Measurements from ENCODE around the gene AOPEP. TPM values are rescaled to one million over a fixed set of nuclear protein-coding genes. Genes with fewer than 3 reads are reported as not detected.

Gene AOPEP
- total RNA-seq, 1 experiment from 2014 or later = 14.4 TPM

Small RNAs within 50 kb of the gene (microRNA-seq; reads per million reads assigned to microRNA genes)
- gene MIR2278 (ENCODE audit: borderline number of aligned reads) (8.4 reads per million, percentile 23 among the genes with 10 or more reads in this experiment), gene MIR23B (ENCODE audit: borderline number of aligned reads) (1,176 reads per million, percentile 90 among the genes with 10 or more reads in this experiment), gene MIR24-1 (ENCODE audit: borderline number of aligned reads) (not detected), gene MIR27B (ENCODE audit: borderline number of aligned reads) (73.0 reads per million, percentile 58 among the genes with 10 or more reads in this experiment), gene MIR3074 (ENCODE audit: borderline number of aligned reads) (not detected), gene MIR6081 (ENCODE audit: borderline number of aligned reads) (not detected)

Other genes with a start within 250 kb of the AOPEP start
- 6.5 to 7.4 TPM (median 7.4 TPM) in 3 replicates for gene PCAT7, start 171.6 kb upstream of the AOPEP start, total RNA-seq (2021)
- not detected in 3 replicates for gene FBP2, start 132.9 kb upstream of the AOPEP start, total RNA-seq (2021)
- gene FBP1, start 87.2 kb upstream of the AOPEP start, total RNA-seq (2021) = 5.7 to 6.4 TPM (median 5.8 TPM) in 3 replicates

Data from WTC11 (cell line).